ENCODE data around the gene NOL4L. TPM values are rescaled to one million over a fixed set of nuclear protein-coding genes. Genes with fewer than 3 reads are reported as not detected.
"Not testable (repeated sequence)": the region's sequence is repeated elsewhere in the genome, so short reads cannot be mapped to it uniquely, and the experiment has no call there.

NOL4L gene
- total and polyA plus RNA-seq, 10 donors = 3.4 to 45.4 (median 28.6) TPM

DNA sequence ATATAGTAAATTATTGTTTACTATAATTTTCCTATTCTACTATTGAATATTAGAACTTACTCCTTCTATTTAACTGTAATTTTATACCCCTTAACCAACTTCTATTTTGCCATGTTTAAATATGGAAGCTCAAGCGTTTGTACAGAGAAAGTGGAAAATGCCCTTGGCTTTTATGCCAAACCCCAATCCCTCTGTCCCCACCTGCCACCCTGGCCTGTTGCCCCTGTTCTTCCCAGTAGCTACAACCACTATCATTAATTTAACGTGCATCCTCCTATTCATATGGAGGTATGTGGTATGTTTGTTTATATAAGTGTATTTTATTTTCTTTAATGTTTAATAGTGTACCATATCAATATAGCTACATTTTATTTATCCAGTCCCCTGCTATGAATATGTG is 168.9 kb downstream of the NOL4L start:
- WGBS, 5 donors = 78 to 95% (median 85%) methylated on average over 2 of the region's 2 CpGs
- Histone ChIP-seq H3K27ac (no peak overlapping the region), H3K27me3 (replicated peaks in 1 of 7) (no peaks in the 10 kb centered on the region), H3K4me1 (peaks cover 12 to 62% (median 32%) of the 10 kb centered on the region in 6 donors), H3K36me3 (peaks cover 0 to 6% (median 0%) of the 10 kb centered on the region in 6 donors), H3K4me3 (no peak overlapping the region), H3K9me3 (no peaks in the 10 kb centered on the region)
- TF ChIP-seq POLR2AphosphoS5 (IDR thresholded peaks at IDR 0.05) = no peak
- no peak for TF ChIP-seq CTCF (IDR thresholded peaks at IDR 0.05 in 8 of 11, conservative IDR thresholded peaks at IDR 0.05 in 3 of 11)
- TF ChIP-seq POLR2A (IDR thresholded peaks at IDR 0.05) = no peak
- intact Hi-C loops (cut with DNase I; ENCODE audit: low total_unique reads) = no loop called here
- no peak for DNase-seq

- Histone ChIP-seq H3K27me3 (replicated peaks in 1 of 7) (no peaks in the 10 kb centered on the region), H3K4me1 (peaks cover 12 to 63% (median 32%) of the 10 kb centered on the region in 6 donors), H3K36me3 (peaks cover 0 to 8% (median 0%) of the 10 kb centered on the region in 6 donors), H3K9me3 (no peaks in the 10 kb centered on the region), H3K4me3 (no peak overlapping the region), H3K27ac (no peak overlapping the region)
- DNase-seq = no peak
- TF ChIP-seq POLR2A (IDR thresholded peaks at IDR 0.05) = no peak
- no peak for TF ChIP-seq POLR2AphosphoS5 (IDR thresholded peaks at IDR 0.05)
- no peak for TF ChIP-seq CTCF (IDR thresholded peaks at IDR 0.05 in 8 of 11, conservative IDR thresholded peaks at IDR 0.05 in 3 of 11)
- 19 to 31% (median 25%) methylated on average over 2 of the region's 2 CpGs for WGBS, 5 donors
- intact Hi-C loops (cut with DNase I; ENCODE audit: low total_unique reads) = no loop called here
These were observed 169.6 kb downstream of the NOL4L start for GRCh38 chr20:32415494-32415893.

- intact Hi-C loops (cut with DNase I; ENCODE audit: low total_unique reads) = no loop called here
- Histone ChIP-seq H3K4me3 (no peak overlapping the region), H3K4me1 (peaks cover 12 to 68% (median 33%) of the 10 kb centered on the region in 6 donors), H3K9me3 (no peaks in the 10 kb centered on the region), H3K36me3 (peaks cover 0 to 33% (median 4%) of the 10 kb centered on the region in 6 donors), H3K27me3 (replicated peaks in 1 of 7) (no peaks in the 10 kb centered on the region), H3K27ac (peak overlapping the region in 1 of 8 donors; percentile 2)
- no peak for DNase-seq
- TF ChIP-seq CTCF (IDR thresholded peaks at IDR 0.05 in 8 of 11, conservative IDR thresholded peaks at IDR 0.05 in 3 of 11) (no peak), POLR2A (IDR thresholded peaks at IDR 0.05) (no peak), POLR2AphosphoS5 (IDR thresholded peaks at IDR 0.05) (no peak)
- WGBS, 5 donors = 41 to 73% (median 54%) methylated on average over 2 of the region's 2 CpGs
These were observed 173.0 kb downstream of the NOL4L start for GRCh38 chr20:32411955-32412706.

DNA sequence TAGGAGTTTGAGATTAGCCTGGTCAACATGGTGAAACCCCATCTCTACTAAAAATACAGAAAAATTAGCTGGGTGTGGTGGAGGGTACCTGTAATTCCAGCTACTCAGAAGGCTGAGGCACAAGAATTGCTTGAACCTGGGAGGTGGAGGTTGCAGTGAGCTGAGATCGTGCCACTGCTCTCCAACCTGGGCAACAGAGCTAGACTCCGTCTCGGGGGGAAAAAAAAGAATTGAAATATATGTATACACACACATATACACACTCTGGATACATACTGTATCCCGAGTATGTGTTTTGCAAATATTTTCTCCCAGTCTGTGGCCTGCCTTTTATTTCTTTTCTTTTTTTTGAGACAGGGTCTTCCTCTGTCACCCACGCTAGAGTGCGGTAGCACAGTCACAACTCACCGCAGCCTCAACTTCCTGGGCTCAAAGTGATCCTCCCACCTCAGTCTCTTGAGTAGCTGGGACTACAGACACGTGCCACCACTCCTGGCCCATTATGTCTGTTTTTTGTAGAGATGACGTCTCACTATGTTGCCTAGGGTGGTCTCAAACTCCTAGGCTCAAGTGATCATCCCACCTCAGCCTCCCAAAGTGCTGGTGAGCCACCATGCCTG is 177.9 kb downstream of the NOL4L start:
- Histone ChIP-seq H3K27ac (peak overlapping the region in 1 of 8 donors; percentile 41), H3K4me1 (peaks cover 5 to 47% (median 13%) of the 10 kb centered on the region in 6 donors), H3K36me3 (peaks cover 0 to 34% (median 4%) of the 10 kb centered on the region in 6 donors)
- 74 to 86% (median 79%) methylated on average over 9 of the region's 9 CpGs for WGBS, 5 donors
- H3K4me3 ChIP-seq; H3K9me3 ChIP-seq; DNase-seq; H3K27me3 ChIP-seq (replicated peaks in 1 of 7); intact Hi-C loops (cut with DNase I; ENCODE audit: low total_unique reads): not testable (repeated sequence)
